ENCODE measurements around the gene ATF4.

ATF4 gene

GRCh38 chr22:39562839-39563489 lies 42.6 kb downstream of the ATF4 start:
- no peak for DNase-seq

- DNase-seq: no peak
These were observed 43.4 kb downstream of the ATF4 start for GRCh38 chr22:39563571-39564428.

DNA sequence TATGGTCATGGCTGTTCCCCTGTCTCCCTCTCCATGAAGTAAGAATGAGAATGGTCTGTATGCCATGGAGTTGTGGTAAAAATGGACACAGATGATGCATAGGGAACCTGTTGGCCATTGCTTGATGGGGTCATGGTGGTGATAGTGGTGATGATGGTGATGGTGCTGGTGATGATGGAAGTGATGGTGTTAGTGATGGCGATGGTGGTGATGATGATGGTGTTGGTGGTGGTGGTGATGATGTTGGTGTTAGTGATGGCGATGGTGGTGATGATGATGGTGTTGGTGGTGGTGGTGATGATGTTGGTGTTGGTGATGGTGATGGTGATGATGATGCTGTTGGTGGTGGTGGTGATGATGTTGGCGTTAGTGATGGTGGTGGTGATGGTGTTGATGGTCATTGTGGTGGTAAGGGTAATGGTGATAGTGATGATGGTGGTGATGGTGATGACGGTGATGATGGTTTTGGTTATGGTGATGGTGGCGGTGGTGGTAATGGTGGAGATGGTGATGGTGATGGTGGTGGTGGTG lies 45.1 kb downstream of the ATF4 start:
- DNase-seq: no peak

DNA sequence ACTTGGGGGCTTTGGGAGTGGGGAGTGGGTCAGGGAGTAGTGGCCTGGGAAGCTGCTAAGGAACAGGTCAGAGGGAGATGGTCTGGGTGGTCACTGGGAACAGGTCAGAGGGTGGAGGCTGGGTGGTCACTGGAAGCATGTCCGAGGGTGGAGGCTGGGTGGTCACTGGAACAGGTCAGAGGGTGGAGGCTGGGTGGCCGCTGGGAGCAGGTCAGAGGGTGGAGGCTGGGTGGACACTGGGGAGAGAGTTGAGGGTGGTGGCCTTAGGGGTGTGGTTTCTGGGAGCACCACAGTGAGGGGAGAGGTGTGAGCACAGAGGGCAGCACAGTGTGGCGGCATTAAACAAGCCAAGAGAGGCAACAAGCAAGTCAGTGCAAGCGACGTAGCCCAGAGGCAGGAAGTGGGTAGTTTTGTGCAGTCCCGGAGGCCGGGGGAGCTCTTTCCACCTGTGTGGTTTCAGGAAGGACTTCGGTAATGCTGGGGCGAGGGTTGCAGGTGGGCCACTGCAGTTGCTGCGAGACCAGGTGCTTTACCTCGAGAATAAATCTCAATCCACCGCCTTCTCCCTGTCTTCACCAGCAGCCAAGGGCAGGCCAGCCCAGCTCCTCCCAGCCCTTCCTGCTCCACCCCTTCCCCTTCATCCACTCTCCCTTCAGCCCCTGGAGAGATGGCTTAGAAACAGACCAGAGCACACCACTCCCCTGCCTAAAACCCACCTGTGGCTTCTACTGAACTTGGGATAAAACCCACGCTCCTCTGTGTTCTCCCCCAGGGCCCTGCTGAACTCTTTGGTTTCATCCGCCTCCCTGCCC lies 47.0 kb downstream of the ATF4 start:
- DNase-seq: no peak

DNA sequence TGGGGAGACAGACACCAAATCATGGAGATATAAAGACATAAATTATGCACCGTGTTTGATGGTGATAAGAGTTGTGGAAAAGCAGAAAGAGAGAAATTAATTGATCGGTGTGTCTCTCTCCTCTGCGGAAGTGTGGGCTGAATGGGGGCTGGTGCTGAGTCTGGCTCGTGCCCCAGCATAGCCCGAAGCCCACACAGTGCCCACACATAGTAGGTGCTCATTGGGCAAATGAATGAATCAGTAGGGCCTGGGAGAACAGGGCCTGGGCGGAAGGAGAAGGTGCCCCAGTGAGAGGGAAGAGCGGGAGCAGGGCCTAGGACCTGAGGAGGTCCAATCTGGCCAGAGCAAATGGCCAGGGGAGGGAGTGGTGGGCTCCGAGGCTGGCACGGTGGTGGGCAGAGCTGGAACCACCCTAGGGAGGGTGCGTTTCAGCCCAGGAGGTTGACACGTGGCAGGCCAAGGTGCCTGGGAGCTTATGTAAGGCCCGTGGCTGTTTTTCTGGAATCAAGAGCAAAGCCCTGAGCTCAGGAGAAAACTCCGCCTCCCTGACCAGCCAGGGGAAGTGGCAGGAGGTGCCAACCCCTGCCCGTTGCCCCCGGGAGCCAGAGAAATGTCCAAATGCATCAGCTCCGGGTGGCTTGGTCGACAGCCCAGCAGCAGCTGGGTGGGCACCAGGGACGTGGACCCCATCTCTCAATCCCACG lies 48.1 kb downstream of the ATF4 start:
- DNase-seq: no peak

DNA sequence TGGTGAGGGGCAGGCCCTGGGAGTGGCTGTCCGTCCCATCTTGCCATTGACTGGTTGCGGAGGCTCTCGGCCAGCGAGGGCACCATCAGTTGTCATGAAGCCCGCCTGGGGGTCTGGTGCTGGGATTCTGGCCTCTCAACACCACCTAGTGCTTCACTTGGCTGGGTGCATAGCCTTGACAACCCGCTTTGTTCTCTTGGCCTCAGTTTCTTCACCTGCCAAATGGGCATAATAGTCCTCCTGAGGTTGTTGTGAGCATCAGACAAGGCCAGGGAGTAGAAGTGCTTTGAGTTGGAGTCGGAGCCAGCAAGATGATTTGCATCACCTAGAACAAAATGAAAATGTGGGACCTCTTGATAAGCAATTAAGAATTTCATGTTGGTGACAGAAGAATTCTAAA lies 48.7 kb downstream of the ATF4 start:
- no peak for DNase-seq

- DNase-seq: no peak
These were observed 49.9 kb downstream of the ATF4 start for GRCh38 chr22:39570226-39570625.

- no peak for DNase-seq
These were observed 50.3 kb downstream of the ATF4 start, which contains the start of gene CACNA1I for GRCh38 chr22:39570665-39571064. CACNA1I (plus strand) TSS chr22:39570753; CDS start chr22:39570753, 0 bp downstream.

DNA sequence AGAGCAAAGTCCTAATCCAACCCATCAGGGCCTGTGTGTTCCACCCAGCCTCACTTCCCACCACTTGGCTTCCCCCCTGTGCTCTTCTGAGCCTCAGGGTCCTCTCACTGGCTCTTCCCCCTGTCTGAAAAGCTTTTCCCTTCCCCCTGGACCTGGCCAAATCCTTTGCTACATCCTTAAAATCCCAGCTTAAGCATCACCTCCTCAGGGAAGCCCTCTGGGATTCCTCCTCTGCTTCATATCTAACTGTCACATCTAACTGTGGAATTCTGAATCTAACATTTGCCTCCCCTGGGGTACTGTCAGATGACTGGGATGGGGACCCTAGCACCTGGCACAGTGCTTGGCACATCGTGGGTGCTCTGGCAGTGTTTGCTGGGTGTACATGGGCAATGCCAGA lies 51.2 kb downstream of the ATF4 start:
- no peak for DNase-seq
